Keratinocyte (primary cell): ENCODE results near the gene GRIN1.

Source experiments
- EZH2 ChIP-seq: IDR thresholded peaks from one replicate; pipeline ENCODE4 v1.6.1; 2012; ENCODE audit warnings: inconsistent platforms, mild to moderate bottlenecking, low read length, moderate library complexity
- TF ChIP-seq, protein P1 (sequence below), 3 experiments: IDR thresholded peaks in 1 of 3; conservative IDR thresholded peaks in 1 of 3; optimal IDR thresholded peaks in 1 of 3; 2 replicates in 2 of 3; 3 replicates in 1 of 3; pipeline versions ENCODE3 to v1.5.1; 2011; ENCODE audit warnings: low read length in 3 of 3, mild to moderate bottlenecking in 3 of 3, moderate library complexity in 2 of 3, control low read depth in 1 of 3, inconsistent platforms in 1 of 3; ENCODE audit not compliant: insufficient read depth in 2 of 3; ENCODE audit errors: extremely low read depth in 1 of 3

GRCh38 chr9:137110911-137111787 is 27.8 kb upstream of the GRIN1 start:
- TF ChIP-seq, protein P1, sequence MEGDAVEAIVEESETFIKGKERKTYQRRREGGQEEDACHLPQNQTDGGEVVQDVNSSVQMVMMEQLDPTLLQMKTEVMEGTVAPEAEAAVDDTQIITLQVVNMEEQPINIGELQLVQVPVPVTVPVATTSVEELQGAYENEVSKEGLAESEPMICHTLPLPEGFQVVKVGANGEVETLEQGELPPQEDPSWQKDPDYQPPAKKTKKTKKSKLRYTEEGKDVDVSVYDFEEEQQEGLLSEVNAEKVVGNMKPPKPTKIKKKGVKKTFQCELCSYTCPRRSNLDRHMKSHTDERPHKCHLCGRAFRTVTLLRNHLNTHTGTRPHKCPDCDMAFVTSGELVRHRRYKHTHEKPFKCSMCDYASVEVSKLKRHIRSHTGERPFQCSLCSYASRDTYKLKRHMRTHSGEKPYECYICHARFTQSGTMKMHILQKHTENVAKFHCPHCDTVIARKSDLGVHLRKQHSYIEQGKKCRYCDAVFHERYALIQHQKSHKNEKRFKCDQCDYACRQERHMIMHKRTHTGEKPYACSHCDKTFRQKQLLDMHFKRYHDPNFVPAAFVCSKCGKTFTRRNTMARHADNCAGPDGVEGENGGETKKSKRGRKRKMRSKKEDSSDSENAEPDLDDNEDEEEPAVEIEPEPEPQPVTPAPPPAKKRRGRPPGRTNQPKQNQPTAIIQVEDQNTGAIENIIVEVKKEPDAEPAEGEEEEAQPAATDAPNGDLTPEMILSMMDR (optimal IDR thresholded peaks at IDR 0.05 in 1 of 3, IDR thresholded peaks at IDR 0.05 in 1 of 3, conservative IDR thresholded peaks at IDR 0.05 in 1 of 3; ENCODE audit: extremely low read depth in 1 of 3, insufficient read depth in 2 of 3, low read length in 3 of 3): no peak
- TF ChIP-seq EZH2: no peak
